ENCODE results near the gene RNU6-9.

Gene RNU6-9

GRCh38 chr19:917323-918151 lies 24.3 kb downstream of the RNU6-9 start, which contains the start of gene KISS1R:
KISS1R (plus strand) TSS chr19:917333; CDS start chr19:917503, 170 bp downstream.
- H3K4me3 ChIP-seq (ENCODE audit: low read depth, low read length), result peak within 1 kb of the TSS; percentile 57

DNA sequence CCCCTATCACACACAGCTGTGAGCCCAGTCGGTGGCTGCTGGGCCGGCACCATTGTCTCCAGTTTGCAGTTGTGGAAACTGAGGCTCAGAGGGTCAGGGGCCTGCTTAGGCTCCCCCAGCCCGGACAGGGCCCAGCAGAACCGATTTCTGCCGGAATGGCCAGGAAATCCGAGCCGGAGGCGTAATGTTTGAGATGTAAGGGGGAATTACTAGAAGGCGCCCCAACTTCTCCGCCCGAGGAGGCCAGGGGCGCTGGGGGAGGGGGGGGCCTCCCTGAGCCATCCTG lies 24.8 kb downstream of the RNU6-9 start:
- H3K4me3 ChIP-seq (ENCODE audit: low read depth, low read length), result peak overlapping the region; percentile 14

DNA sequence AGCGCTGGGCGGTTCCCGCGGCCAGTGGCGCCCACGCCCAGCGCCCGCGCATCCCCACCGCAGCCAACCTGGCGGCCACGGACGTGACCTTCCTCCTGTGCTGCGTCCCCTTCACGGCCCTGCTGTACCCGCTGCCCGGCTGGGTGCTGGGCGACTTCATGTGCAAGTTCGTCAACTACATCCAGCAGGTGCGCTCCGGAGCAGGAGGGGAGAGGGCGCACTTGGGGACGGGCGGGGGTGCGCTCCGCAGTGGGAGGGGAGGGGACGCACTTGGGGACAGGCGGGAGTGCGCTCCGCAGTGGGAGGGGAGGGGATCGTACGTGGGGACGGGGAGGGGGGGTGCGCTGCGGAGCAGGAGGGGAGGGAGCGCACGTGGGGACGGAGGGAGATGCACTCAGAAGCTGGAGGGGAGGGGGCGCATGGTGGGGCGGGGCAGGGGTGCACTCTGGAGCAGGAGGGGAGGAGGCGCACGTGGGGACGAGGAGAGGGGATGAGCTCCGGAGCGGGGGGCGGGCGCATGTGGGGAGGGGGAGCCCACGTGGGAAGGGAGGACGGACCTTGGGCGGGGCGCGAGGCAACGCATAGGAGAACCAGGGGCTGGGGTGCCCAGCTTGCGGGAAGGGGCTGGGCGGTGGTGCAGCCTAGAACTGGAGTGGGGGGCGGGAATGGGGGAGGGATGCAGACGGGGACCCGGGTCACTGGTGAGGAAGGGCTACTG lies 25.4 kb downstream of the RNU6-9 start:
- no peak overlapping the region for H3K4me3 ChIP-seq (ENCODE audit: low read depth, low read length)

DNA sequence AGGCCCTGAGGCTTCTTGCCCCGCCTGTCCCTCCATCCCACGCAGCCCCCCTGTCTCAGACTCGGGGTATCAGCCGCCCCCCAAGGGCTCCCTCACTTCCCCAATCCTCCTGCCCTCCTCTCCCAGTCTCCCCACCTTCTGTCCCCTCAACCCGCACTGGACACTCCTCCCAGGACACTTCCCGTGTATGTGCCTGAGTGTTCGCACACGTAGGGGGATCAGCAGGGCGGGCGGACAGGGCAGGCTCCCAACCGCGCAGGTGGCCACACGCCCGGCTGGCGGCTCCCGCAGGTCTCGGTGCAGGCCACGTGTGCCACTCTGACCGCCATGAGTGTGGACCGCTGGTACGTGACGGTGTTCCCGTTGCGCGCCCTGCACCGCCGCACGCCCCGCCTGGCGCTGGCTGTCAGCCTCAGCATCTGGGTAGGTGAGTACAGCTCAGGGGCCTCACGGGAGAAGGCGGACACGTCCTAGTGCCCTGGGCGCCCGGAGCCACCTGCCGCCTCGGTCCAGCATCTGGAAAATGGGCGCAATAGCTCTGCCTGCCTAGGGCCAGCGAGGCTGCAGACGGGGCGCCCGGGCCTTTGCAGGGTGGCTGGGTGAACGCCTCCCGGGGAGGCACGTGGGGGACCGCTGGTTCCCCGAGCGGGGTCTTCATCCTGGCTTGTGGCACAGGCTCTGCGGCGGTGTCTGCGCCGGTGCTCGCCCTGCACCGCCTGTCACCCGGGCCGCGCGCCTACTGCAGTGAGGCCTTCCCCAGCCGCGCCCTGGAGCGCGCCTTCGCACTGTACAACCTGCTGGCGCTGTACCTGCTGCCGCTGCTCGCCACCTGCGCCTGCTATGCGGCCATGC lies 26.1 kb downstream of the RNU6-9 start:
- H3K4me3 ChIP-seq (ENCODE audit: low read depth, low read length), result peak overlapping the region; percentile 8

DNA sequence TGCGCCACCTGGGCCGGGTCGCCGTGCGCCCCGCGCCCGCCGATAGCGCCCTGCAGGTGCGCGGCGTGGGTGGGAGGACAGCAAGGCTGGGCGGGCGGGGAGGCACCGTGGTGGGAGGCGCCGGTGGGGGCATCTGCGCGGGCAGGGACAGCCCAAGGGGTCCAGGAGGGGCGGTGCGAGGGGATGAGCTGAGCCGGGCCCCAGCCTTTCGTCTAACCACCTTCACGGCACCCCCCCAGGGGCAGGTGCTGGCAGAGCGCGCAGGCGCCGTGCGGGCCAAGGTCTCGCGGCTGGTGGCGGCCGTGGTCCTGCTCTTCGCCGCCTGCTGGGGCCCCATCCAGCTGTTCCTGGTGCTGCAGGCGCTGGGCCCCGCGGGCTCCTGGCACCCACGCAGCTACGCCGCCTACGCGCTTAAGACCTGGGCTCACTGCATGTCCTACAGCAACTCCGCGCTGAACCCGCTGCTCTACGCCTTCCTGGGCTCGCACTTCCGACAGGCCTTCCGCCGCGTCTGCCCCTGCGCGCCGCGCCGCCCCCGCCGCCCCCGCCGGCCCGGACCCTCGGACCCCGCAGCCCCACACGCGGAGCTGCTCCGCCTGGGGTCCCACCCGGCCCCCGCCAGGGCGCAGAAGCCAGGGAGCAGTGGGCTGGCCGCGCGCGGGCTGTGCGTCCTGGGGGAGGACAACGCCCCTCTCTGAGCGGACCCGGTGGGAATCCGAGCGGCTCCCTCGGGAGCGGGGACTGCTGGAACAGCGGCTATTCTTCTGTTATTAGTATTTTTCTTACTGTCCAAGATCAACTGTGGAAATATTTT lies 27.0 kb downstream of the RNU6-9 start:
- peak overlapping the region; percentile 8 for H3K4me3 ChIP-seq (ENCODE audit: low read depth, low read length)

- H3K4me3 ChIP-seq (ENCODE audit: low read depth, low read length), result peak overlapping the region; percentile 78
Observed at GRCh38 chr19:924553-925086, 31.3 kb downstream of the RNU6-9 start.

- peak overlapping the region; percentile 78 for H3K4me3 ChIP-seq (ENCODE audit: low read depth, low read length)
Observed at GRCh38 chr19:925087-925525, 31.8 kb downstream of the RNU6-9 start.

GRCh38 chr19:925526-926322 lies 32.4 kb downstream of the RNU6-9 start, which contains the start of gene ARID3A:
ARID3A (plus strand) TSS chr19:926035; CDS start chr19:929529, 3,494 bp downstream.
- H3K4me3 ChIP-seq (ENCODE audit: low read depth, low read length), result peak within 1 kb of the TSS; percentile 78

GRCh38 chr19:926323-926588 lies 33.0 kb downstream of the RNU6-9 start:
- H3K4me3 ChIP-seq (ENCODE audit: low read depth, low read length), result peak overlapping the region; percentile 78

GRCh38 chr19:926589-927350 lies 33.5 kb downstream of the RNU6-9 start:
- H3K4me3 ChIP-seq (ENCODE audit: low read depth, low read length), result peak overlapping the region; percentile 78

- H3K4me3 ChIP-seq (ENCODE audit: low read depth, low read length), result no peak overlapping the region
Observed at GRCh38 chr19:927351-927779, 34.1 kb downstream of the RNU6-9 start.

- H3K4me3 ChIP-seq (ENCODE audit: low read depth, low read length), result no peak overlapping the region
Observed at GRCh38 chr19:927780-928401, 34.6 kb downstream of the RNU6-9 start.

- no peak overlapping the region for H3K4me3 ChIP-seq (ENCODE audit: low read depth, low read length)
Observed at GRCh38 chr19:928471-929202, 35.4 kb downstream of the RNU6-9 start.

DNA sequence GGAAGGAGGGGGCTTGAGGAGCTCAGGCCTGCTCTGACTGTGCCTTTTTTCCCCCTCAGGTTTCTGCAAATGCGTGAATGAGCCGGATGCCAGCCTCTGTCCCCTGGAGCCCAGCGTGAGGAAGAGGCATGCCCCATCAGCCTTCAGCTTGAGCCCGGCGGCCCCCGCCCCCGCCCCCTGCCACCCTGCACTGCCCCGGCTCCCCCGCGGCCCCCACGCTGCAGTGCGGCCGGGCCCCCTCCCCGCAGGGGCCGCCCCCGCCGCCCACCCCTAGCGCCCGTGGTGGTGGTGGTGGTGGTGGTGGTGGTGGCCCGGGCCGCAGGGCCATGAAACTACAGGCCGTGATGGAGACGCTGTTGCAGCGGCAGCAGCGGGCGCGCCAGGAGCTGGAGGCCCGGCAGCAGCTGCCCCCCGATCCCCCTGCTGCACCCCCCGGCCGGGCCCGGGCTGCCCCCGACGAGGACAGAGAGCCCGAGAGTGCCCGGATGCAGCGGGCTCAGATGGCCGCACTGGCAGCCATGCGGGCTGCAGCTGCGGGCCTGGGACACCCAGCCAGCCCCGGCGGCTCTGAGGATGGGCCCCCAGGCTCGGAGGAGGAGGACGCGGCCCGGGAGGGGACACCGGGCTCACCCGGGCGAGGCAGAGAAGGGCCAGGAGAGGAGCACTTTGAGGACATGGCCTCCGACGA lies 36.1 kb downstream of the RNU6-9 start:
- no peak overlapping the region for H3K4me3 ChIP-seq (ENCODE audit: low read depth, low read length)

GRCh38 chr19:929891-930258 lies 36.6 kb downstream of the RNU6-9 start:
- H3K4me3 ChIP-seq (ENCODE audit: low read depth, low read length), result no peak overlapping the region

- H3K4me3 ChIP-seq (ENCODE audit: low read depth, low read length), result no peak overlapping the region
Observed at GRCh38 chr19:931860-932647, 38.8 kb downstream of the RNU6-9 start.
